GM18502 (cell line): ENCODE results near the gene RNASEH2C.
A peak's percentile ranks its signal among the peaks of the same experiment; 100 is the strongest.
"Not testable (repeated sequence)": the region's sequence is repeated elsewhere in the genome, so short reads cannot be mapped to it uniquely, and the experiment has no call there.

Experiments used
- ATAC-seq: cut with Tn5 transposase; IDR thresholded peaks from one replicate; pipeline ENCODE4 v1.9.1; 2021; ENCODE audit warnings: mild to moderate bottlenecking; ENCODE audit not compliant: unreplicated experiment, poor library complexity

Gene RNASEH2C

DNA sequence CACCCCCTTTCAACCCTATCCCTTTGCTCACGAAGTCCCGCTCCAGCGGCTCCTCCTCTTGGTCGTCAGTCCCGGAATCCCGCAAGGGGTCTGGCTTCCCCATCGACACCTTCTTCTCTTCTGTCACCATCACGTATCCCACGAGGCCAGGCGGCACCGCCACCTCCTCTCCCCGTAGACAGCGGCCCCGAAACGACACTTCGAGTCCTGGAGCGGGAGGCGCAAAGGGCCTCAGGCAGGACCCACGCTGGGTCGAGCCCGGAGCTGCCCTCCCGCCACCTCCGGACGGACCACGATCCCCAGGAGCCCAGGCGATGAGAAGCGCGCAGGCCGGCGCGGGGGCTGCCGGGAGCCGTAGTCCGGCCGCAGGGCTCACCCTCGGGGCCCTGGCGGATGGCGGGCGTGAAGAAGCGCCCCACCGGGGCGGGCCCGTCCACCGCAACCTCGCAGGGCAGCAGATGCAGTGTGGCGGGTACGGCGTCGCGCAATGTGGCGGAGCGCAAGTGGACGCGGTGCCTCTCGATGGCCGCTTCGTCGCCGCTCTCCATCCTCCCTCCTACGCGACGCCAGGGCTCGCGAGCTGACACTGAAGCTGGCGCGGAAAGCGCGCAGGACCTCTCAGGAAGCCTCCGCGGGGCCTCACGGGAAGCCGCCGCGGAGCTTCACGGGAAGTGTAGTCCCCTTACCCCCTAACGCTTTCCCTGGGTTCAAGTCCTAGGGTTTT lies at the start of gene RNASEH2C:
RNASEH2C (minus strand) TSS at position 588 of the 724 bp plus-strand sequence; CDS start at position 548, 40 bp downstream.
- peak; percentile 73 for ATAC-seq

GRCh38 chr11:65767806-65768205 lies 47.2 kb upstream of the RNASEH2C start:
- ATAC-seq: not testable (repeated sequence)

GRCh38 chr11:65767406-65767805 lies 46.8 kb upstream of the RNASEH2C start:
- ATAC-seq: no peak

- ATAC-seq: no peak
Measured at GRCh38 chr11:65766535-65766934, 45.9 kb upstream of the RNASEH2C start.

DNA sequence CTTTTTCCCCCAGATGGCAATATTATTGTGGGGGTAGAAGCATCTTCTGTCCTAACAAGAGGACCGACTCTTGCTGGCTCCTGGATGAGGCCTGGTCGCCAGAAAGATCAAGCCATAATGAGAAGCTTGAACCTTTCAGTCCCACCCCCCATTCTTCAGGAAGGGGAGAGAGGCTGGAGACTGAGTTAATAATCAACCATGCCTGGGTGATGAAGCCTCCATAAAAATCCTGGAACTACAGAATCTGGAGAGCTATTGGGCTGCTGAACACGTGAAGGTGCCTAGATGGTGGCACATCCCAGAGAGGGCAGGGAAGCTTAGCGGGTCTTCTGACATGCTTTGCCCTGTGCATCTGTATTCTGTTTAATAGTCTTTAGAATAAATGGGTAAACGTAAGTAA lies 43.8 kb upstream of the RNASEH2C start:
- no peak for ATAC-seq

DNA sequence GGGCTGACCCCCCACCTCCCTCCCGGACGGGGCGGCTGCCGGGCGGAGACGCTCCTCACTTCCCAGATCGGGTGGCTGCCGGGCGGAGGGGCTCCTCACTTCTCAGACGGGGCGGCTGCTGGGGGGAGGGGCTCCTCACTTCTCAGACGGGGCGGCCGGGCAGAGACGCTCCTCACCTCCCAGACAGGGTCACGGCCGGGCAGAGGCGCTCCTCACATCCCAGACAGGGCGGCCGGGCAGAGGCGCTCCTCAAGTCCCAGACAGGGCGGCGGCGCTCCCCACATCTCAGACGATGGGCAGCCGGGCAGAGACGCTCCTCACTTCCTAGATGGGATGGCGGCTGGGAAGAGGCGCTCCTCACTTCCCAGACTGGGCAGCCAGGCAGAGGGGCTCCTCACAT lies 42.2 kb upstream of the RNASEH2C start:
- not testable (repeated sequence) for ATAC-seq

GRCh38 chr11:65762169-65762568 lies 41.6 kb upstream of the RNASEH2C start:
- not testable (repeated sequence) for ATAC-seq

- ATAC-seq: no peak
Measured at GRCh38 chr11:65745049-65745448, 24.5 kb upstream of the RNASEH2C start.

- no peak for ATAC-seq
Measured at GRCh38 chr11:65744699-65745042, 24.1 kb upstream of the RNASEH2C start.

- ATAC-seq: no peak
Measured at GRCh38 chr11:65744026-65744698, 23.6 kb upstream of the RNASEH2C start.

DNA sequence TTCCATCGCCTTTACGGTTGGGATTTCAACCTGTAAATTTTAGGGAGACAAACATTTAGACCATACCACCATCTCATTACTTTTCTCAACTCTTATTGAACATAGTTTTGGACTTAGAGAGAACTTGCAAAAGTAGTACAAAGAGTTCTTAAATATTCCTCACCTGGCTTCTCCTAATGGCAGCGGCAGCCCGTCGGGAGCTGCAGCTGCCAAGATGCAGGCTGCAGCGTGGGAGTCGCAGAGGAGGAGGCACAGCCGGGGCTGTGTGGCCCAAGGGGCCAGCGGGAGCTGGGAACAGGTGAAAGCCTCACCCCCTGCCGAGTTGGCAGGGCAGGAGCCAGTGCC lies 23.1 kb upstream of the RNASEH2C start:
- no peak for ATAC-seq

DNA sequence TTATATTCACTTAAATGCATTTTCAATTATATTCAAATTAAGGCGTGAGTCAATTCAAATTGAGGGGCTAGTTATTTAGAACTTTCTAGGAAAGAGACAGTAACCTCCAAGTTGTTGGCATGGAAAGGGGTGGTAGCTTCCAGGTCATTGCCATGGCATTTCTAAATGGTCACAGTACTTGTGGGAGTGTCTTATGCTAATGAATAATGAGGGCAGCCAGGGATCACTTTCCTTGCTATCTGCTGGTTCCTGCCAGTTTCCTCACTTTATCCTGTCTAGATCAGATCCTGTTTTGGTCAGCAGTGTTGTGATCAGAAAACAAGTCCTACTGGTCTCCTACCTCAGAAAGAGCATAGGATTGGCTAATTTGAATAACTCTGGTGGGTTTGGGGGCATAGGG lies 21.8 kb upstream of the RNASEH2C start:
- ATAC-seq: no peak

- no peak for ATAC-seq
Measured at GRCh38 chr11:65741185-65741584, 20.6 kb upstream of the RNASEH2C start.

DNA sequence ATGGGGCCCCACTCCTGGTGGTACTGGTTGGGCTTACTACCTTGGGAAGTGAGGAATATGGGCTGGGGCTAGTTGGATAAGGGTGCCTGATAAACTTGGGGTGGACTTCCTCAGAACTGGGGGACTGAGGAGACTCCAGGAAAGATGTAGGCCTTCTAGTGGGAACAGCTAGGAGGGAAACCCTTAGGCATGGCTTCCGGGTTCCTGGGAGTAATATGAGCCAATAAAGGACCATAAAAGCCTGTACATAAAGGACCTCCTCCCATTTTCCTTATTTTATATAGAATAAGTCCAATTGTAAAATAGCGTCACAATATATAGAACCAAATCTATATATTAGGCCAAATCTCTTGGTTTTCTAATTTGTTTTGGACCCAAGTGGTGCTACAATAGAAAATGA lies 18.4 kb upstream of the RNASEH2C start:
- no peak for ATAC-seq

DNA sequence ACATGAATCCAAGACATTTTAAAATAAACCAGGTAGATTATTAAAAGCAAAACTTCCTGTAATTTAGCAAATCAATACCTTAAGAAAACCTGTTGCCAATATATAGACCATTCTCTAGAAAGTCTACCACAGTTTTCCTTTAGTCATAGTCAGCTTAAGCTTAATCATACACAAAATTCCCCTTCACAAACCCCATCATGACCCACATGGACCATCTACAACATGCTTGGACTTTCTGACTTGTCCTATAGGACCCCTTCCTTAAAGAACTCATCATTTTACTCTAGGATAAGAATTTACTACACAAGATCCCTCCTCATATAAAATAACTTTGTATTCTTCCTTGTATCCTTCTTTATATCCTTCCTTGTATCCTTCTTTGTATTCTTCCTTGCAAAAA lies 16.2 kb upstream of the RNASEH2C start:
- ATAC-seq: no peak

DNA sequence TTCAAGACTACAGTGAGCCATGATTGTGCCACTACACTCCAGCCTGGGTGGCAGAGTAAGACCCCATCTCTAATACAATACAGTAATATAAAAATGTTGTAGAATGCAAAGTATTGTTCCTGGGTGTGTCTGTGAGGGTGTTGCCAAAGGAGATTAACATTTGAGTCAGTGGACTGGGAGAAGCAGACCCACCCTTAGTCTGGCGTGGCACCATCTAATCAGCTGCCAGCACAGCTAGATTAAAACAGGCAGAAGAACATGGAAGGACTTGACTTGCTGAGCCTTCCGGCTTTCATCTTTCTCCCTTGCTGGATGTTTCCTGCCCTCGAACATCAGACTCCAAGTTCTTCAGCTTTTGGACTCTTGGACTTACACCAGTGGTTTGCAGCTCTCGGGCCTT lies 14.5 kb upstream of the RNASEH2C start:
- not testable (repeated sequence) for ATAC-seq

DNA sequence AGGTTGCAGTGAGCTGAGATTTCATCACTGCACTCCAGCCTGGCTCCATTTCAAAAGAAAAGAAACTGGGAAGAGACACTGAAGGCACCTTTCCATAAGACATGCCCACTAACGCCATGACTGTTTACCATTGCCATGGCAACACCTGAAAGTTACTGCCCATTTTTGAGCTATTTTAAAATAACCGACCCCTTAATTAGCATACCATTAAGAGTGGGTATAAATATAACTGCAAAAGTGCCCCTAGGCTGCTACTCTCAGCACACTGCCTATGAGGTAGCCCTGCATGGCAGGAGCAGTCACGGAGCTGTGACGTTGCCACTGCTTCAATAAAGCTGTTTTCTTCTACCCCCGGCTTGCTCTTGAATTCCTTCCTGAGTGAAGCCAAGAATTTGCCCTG lies 9.9 kb upstream of the RNASEH2C start:
- ATAC-seq: no peak

DNA sequence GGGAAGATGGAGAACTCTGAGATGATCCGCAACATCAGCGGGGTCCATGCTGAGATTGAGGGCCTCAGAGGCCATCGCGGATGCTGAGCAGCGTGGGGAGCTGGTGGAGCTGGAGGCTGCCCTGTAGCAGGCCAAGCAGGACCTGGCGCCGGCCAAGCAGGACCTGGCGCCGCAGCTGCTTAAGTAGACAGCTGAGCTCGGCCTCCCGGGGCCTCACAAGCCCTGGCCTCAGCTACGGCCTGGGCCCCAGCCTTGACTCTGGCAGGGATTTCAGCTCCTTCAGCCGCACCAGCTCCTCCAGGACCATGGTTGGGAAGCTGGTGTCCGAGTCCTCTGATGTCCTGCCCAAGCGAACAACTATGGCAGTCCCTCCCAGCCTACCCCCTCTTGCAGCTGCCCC lies 7.3 kb upstream of the RNASEH2C start:
- no peak for ATAC-seq

GRCh38 chr11:65726660-65727059 lies 6.1 kb upstream of the RNASEH2C start:
- ATAC-seq: no peak

GRCh38 chr11:65722261-65722660 lies 1.7 kb upstream of the RNASEH2C start:
- ATAC-seq: no peak

DNA sequence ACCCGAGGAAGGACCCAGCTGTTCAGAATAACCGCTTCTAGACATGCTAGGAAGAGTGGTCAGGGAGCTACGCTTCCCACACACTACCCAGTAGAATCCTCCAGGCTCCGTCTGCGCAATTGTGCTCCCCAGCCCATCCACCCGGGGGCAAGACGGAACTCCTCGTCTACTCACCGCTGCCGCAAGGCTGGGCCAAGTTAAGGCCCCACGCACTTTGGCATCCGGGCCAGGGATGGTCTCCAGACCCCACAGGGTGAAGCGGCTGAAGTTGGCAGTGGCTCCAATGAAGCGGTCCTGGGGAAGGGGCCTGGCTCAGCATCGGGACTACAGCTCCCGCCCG lies 757 bp downstream of the RNASEH2C start:
- no peak for ATAC-seq

GRCh38 chr11:65718964-65719492 lies 1.6 kb downstream of the RNASEH2C start:
- ATAC-seq: no peak
